Endothelial cell of umbilical vein (primary cell): Measurements from ENCODE around the gene IFT88. TPM values are rescaled to one million over a fixed set of nuclear protein-coding genes. Genes with fewer than 3 reads are reported as not detected.

Source experiments
- BruUV-seq: library from RNA; stranded (reverse); fragments of 400-500 nt; replicated peaks from 2 replicates; lab custom pipeline; 2021; lab: Mats Ljungman, UMichigan
- CTCF ChIA-PET: fragments of 300-600, 350-600 bp; sonication (Branson Sonifier 250); formaldehyde crosslinking; loops from one replicate; lab custom pipeline; 2021; ENCODE audit warnings: antibody characterized with exemption, inconsistent platforms; lab: Charles Lee
- POLR2A ChIA-PET: fragments of 300-600, 350-600 bp; sonication (Branson Sonifier 250); formaldehyde crosslinking; loops from one replicate; lab custom pipeline; 2021; ENCODE audit warnings: antibody characterized with exemption, inconsistent platforms; lab: Charles Lee
- DNase-seq: peaks from one replicate; pipeline ENCODE4 v3.0.0-alpha.2; 2011; ENCODE audit warnings: low read depth, low spot score
- FAIRE-seq: peaks from 2 replicates; lab custom pipeline; 2011; peaks lifted over from hg19 to GRCh38; lab: Jason Lieb, UNC
- H2AFZ ChIP-seq: 2 replicates; pipeline ENCODE4 v1.6.0; 2012; ENCODE audit warnings: low read depth, low read length, control low read depth, inconsistent platforms
- H3K27ac ChIP-seq: 2 replicates; pipeline ENCODE4 v1.5.1; 2011; ENCODE audit warnings: low read depth, mild to moderate bottlenecking, control low read depth, low read length, moderate library complexity; ENCODE audit not compliant: insufficient read depth
- H3K27me3 ChIP-seq, 2 experiments: 2 replicates each; pipeline versions ENCODE4 v1.6.0 to v1.6.1; 2011; ENCODE audit warnings: low read length in 2 of 2, mixed read lengths in 1 of 2; ENCODE audit not compliant: control insufficient read depth in 2 of 2, insufficient read depth in 2 of 2
- H3K36me3 ChIP-seq, 2 experiments: 2 replicates in 1 of 2; 3 replicates in 1 of 2; pipeline ENCODE4 v1.5.1; 2011; ENCODE audit warnings: low read length in 2 of 2, mild to moderate bottlenecking in 1 of 2, moderate library complexity in 1 of 2; ENCODE audit not compliant: control insufficient read depth in 2 of 2, insufficient read depth in 2 of 2; ENCODE audit errors: extremely low read depth in 1 of 2
- H3K4me1 ChIP-seq: 3 replicates; pipeline ENCODE4 v1.5.1; 2011; ENCODE audit warnings: mild to moderate bottlenecking, low read length; ENCODE audit not compliant: control insufficient read depth, insufficient read depth; ENCODE audit errors: extremely low read depth
- H3K4me2 ChIP-seq: 2 replicates; pipeline ENCODE4 v1.6.1; 2011; ENCODE audit warnings: low read length, control low read depth, mixed read lengths; ENCODE audit not compliant: insufficient read depth
- H3K4me3 ChIP-seq, 3 experiments: fragments of 200-600 bp in 1 of 3; sonication (generic), shearing (Covaris generic) in 1 of 3; replicated peaks in 1 of 3; 2 replicates each; pipeline ENCODE4 v1.5.1; 2011 to 2016; ENCODE audit warnings: control low read depth in 3 of 3, low read length in 3 of 3, mild to moderate bottlenecking in 2 of 3, inconsistent platforms in 1 of 3, low read depth in 1 of 3, moderate library complexity in 1 of 3; ENCODE audit not compliant: insufficient read depth in 1 of 3
- H3K79me2 ChIP-seq: 2 replicates; pipeline ENCODE4 v1.6.0; 2012; ENCODE audit warnings: low read length, inconsistent platforms; ENCODE audit not compliant: control insufficient read depth, insufficient read depth
- H3K9ac ChIP-seq: replicated peaks from 2 replicates; pipeline ENCODE3; 2011; ENCODE audit warnings: low read length, control low read depth; ENCODE audit not compliant: insufficient read depth; ENCODE audit errors: extremely low read depth
- H3K9me1 ChIP-seq: replicated peaks from 3 replicates; pipeline ENCODE4 v1.6.0; 2011; ENCODE audit warnings: mild to moderate bottlenecking, low read length; ENCODE audit not compliant: control insufficient read depth, insufficient read depth; ENCODE audit errors: extremely low read depth
- H3K9me3 ChIP-seq: replicated peaks from 2 replicates; pipeline ENCODE4 v1.5.1; 2012; ENCODE audit warnings: low read length, inconsistent platforms; ENCODE audit not compliant: control insufficient read depth, insufficient read depth
- H4K20me1 ChIP-seq: replicated peaks from 2 replicates; pipeline ENCODE3; 2011; ENCODE audit warnings: mild to moderate bottlenecking, low read length; ENCODE audit not compliant: control insufficient read depth, insufficient read depth; ENCODE audit errors: extremely low read depth
- CTCF ChIP-seq, 2 donors: IDR thresholded peaks; 1 replicate in 1 of 2; 2 replicates in 1 of 2; pipeline ENCODE4 v1.5.1; 2011; ENCODE audit warnings: low read length in 2 of 2, mild to moderate bottlenecking in 2 of 2, moderate library complexity in 2 of 2, control low read depth in 1 of 2, inconsistent platforms in 1 of 2, low read depth in 1 of 2; ENCODE audit not compliant: insufficient read depth in 1 of 2; ENCODE audit errors: extremely low read depth in 1 of 2
- GATA2 ChIP-seq: IDR thresholded peaks from 2 replicates; pipeline ENCODE4 v1.7.0; 2011; ENCODE audit warnings: low read depth, mild to moderate bottlenecking, moderate library complexity, mixed read lengths, low read length; ENCODE audit not compliant: insufficient read length, insufficient read depth
- JUN ChIP-seq: IDR thresholded peaks from 2 replicates; pipeline ENCODE4 v1.6.1; 2011; ENCODE audit warnings: borderline replicate concordance, low read depth; ENCODE audit not compliant: insufficient read length, insufficient read depth
- MAX ChIP-seq: IDR thresholded peaks from 2 replicates; pipeline ENCODE4 v1.6.1; 2011; ENCODE audit not compliant: insufficient read depth, insufficient read length
- MYC ChIP-seq: IDR thresholded peaks from one replicate; pipeline ENCODE4 v1.6.1; 2011; ENCODE audit warnings: mild to moderate bottlenecking, low read depth, low read length
- dilution Hi-C: fragments of 300-500 bp; cut with MboI; formaldehyde crosslinking; loops from one replicate; pipeline ENCODE4 v1.15.0; 2019; ENCODE audit warnings: low sequenced_read_pairs; ENCODE audit not compliant: extremely low pct_ligation_motif_present
- intact Hi-C: fragments of 100-400 bp; cut with micrococcal nuclease; formaldehyde crosslinking; loops from one replicate; pipeline ENCODE4 v1.10.0; 2022
- polyA plus RNA-seq, 4 experiments: library from polyadenylated mRNA; depleted of rRNA in 3 of 4; stranded (reverse) in 3 of 4; unstranded in 1 of 4; fragments of >200 nt; gene quantifications; 2 replicates each; pipeline versions ENCODE4 v1.2.1 to v1.2.3, GENCODE V29; 2011 to 2012; ENCODE audit warnings: missing spikeins in 1 of 4
- total RNA-seq: library from RNA; stranded (reverse); gene quantifications from 2 replicates; pipeline ENCODE4 v1.2.3, GENCODE V29; 2021

The IFT88 gene
- total and polyA plus RNA-seq, 2 donors (not counting 3 experiments of a cell fraction or from before 2014, with no cell fraction given): 2.4 to 9.1 TPM

- peaks cover 27% of the 10 kb centered on the region for H3K4me1 ChIP-seq
- no peaks in the 10 kb centered on the region for H3K36me3 ChIP-seq
- H3K27ac ChIP-seq: peak overlapping the region; percentile 61
- POLR2A ChIA-PET: interaction anchor here (0.5 kb wide), 1 partner anchor 141 kb away, joined by 4 read pairs; no protein-coding TSS in a partner anchor
- no peak overlapping the region for H3K4me3 ChIP-seq
- FAIRE-seq: no peak
- no peak overlapping the region for H3K9ac ChIP-seq
- no peaks in the 10 kb centered on the region for H4K20me1 ChIP-seq
- CTCF ChIA-PET: interaction anchor here (0.9 to 9.5 kb wide), 11 partner anchors 11 to 215 kb away, joined by 3 to 92 read pairs (median 12); no protein-coding TSS in a partner anchor
- dilution Hi-C loops (no loop called here), intact Hi-C loops (loop anchor here (10.0 kb wide), 1 partner anchor 185 kb away; the partner anchor contains the start of gene CRYL1)
- TF ChIP-seq MAX: no peak
- no peak for TF ChIP-seq JUN
- no peak for TF ChIP-seq MYC
- TF ChIP-seq CTCF (IDR thresholded peaks at IDR 0.05; ENCODE audit: extremely low read depth in 1 of 2, insufficient read depth in 1 of 2, low read depth in 1 of 2, low read length in 2 of 2): no peak
- no peaks in the 10 kb centered on the region for H3K9me3 ChIP-seq
- no peak overlapping the region for H3K4me2 ChIP-seq
- no peaks in the 10 kb centered on the region for H3K79me2 ChIP-seq
- no peaks in the 10 kb centered on the region for H3K27me3 ChIP-seq
- H2AFZ ChIP-seq: no peak overlapping the region
- no peaks in the 10 kb centered on the region for H3K9me1 ChIP-seq
- BruUV-seq: no TSS peak
- DNase-seq: no peak
Observed at GRCh38 chr13:20709369-20709768, 142.4 kb downstream of the IFT88 start.

- no peaks in the 10 kb centered on the region for H3K9me3 ChIP-seq
- POLR2A ChIA-PET: interaction anchor here (0.5 kb wide), 1 partner anchor 142 kb away, joined by 4 read pairs; no protein-coding TSS in a partner anchor
- peak overlapping the region; percentile 61 for H3K27ac ChIP-seq
- no peaks in the 10 kb centered on the region for H3K9me1 ChIP-seq
- TF ChIP-seq GATA2 (no peak), CTCF (IDR thresholded peaks at IDR 0.05; ENCODE audit: extremely low read depth in 1 of 2, insufficient read depth in 1 of 2, low read depth in 1 of 2, low read length in 2 of 2) (no peak), MYC (no peak)
- peaks cover 31% of the 10 kb centered on the region for H3K4me1 ChIP-seq
- no peak overlapping the region for H3K4me3 ChIP-seq
- peak overlapping the region; percentile 34 for H2AFZ ChIP-seq
- CTCF ChIA-PET: interaction anchor here (0.7 to 9.5 kb wide), 10 partner anchors 11 to 475 kb away, joined by 3 to 92 read pairs (median 12); no protein-coding TSS in a partner anchor
- no peak overlapping the region for H3K9ac ChIP-seq
- H3K79me2 ChIP-seq: no peaks in the 10 kb centered on the region
- H3K27me3 ChIP-seq: no peaks in the 10 kb centered on the region
- dilution Hi-C loops: no loop called here
- peak overlapping the region; percentile 5 for H3K4me2 ChIP-seq
- H4K20me1 ChIP-seq: no peaks in the 10 kb centered on the region
- BruUV-seq: no TSS peak
- no peaks in the 10 kb centered on the region for H3K36me3 ChIP-seq
- DNase-seq (no peak), FAIRE-seq (no peak)
- intact Hi-C loops: loop anchor here (10.0 kb wide), 1 partner anchor 185 kb away; the partner anchor contains the start of gene CRYL1
Observed at GRCh38 chr13:20709782-20710181, 142.8 kb downstream of the IFT88 start.
